Ishikawa (cell line): ENCODE measurements around the gene SYNPO.

Experiments
- CEBPB ChIP-seq: IDR thresholded peaks from 2 replicates; pipeline ENCODE4 v1.6.1; 2012
- CREB1 ChIP-seq: IDR thresholded peaks from 2 replicates; pipeline ENCODE4 v1.6.1; 2012; ENCODE audit warnings: low read depth
- EP300 ChIP-seq: IDR thresholded peaks from 2 replicates; pipeline ENCODE4 v1.6.1; 2012; ENCODE audit warnings: borderline replicate concordance
- NFIC ChIP-seq: IDR thresholded peaks from 2 replicates; pipeline ENCODE4 v1.6.1; 2012
- RAD21 ChIP-seq: IDR thresholded peaks from 2 replicates; pipeline ENCODE4 v1.6.1; 2012; ENCODE audit warnings: low read depth
- REST ChIP-seq: IDR thresholded peaks from 2 replicates; pipeline ENCODE4 v1.6.1; 2012; ENCODE audit warnings: low read depth, mild to moderate bottlenecking
- TAF1 ChIP-seq: IDR thresholded peaks from 2 replicates; pipeline ENCODE4 v1.6.1; 2012; ENCODE audit warnings: low read depth, mild to moderate bottlenecking
- USF1 ChIP-seq: IDR thresholded peaks from 2 replicates; pipeline ENCODE4 v1.6.1; 2012
- YY1 ChIP-seq: IDR thresholded peaks from 2 replicates; pipeline ENCODE4 v1.6.1; 2012; ENCODE audit warnings: low read depth

- TF ChIP-seq NFIC (no peak), TAF1 (no peak), YY1 (no peak), USF1 (no peak), CEBPB (no peak), EP300 (no peak), RAD21 (no peak), REST (no peak), CREB1 (no peak)
These were observed 50.3 kb downstream of the SYNPO start for GRCh38 chr5:150690760-150691159.
